Activated CD4-positive, alpha-beta T cell treated with anti-CD3 and anti-CD28 coated beads, Interleukin-2, amount 50 U/mL, for 1 hour (primary cell): ENCODE measurements around the gene SPART.

Experiments
- DNase-seq: peaks from one replicate; pipeline ENCODE4 v3.0.0-alpha.2; 2020

The SPART gene, protein sequence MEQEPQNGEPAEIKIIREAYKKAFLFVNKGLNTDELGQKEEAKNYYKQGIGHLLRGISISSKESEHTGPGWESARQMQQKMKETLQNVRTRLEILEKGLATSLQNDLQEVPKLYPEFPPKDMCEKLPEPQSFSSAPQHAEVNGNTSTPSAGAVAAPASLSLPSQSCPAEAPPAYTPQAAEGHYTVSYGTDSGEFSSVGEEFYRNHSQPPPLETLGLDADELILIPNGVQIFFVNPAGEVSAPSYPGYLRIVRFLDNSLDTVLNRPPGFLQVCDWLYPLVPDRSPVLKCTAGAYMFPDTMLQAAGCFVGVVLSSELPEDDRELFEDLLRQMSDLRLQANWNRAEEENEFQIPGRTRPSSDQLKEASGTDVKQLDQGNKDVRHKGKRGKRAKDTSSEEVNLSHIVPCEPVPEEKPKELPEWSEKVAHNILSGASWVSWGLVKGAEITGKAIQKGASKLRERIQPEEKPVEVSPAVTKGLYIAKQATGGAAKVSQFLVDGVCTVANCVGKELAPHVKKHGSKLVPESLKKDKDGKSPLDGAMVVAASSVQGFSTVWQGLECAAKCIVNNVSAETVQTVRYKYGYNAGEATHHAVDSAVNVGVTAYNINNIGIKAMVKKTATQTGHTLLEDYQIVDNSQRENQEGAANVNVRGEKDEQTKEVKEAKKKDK

DNA sequence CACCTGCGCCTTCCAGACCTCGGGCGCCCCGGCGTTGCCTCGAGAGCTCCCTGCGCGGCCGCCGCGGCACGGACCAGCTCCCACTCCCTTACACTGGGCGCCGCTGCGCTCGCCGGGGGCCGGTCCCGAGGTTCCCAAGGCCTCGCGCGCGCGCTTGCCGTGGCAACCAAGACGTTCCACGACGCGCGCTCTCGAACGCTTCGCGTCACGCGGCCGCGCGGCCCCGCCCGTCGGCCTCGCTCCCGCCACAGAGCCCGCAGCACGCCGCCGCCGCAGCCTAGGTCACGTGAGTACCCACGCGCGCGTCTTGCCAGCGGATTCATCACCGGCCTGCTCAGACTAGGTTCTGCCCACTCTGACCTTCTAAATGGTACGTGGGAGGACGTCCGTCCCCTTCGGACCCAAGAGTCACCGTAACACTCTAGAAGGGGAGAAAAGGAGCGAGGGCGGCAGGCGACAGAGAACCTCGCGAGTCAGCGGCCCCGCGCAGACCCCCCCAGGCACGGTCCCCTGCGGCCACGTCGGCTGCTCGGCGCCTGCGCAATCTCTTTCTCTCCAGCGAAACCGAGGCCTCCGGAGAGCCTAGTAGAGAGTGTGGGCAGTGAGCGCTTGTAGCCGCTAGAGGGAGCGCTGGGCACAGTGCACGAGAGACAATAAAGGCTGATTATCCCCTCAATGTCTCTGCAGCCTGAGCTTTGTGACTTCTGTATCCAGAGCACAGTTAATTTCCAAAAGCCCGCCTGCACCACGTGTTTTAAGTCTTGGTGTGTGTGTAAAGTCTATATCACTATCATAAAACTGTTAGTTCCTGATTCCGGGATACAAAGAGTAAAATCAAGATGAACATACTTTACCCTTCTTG, at the start of gene SPART:
Gene SPART, minus strand, starts transcription at position 173 of the 862 bp plus-strand sequence. CDS start 10,564 bp downstream, outside the sequence.
- peak; percentile 85 for DNase-seq

DNA sequence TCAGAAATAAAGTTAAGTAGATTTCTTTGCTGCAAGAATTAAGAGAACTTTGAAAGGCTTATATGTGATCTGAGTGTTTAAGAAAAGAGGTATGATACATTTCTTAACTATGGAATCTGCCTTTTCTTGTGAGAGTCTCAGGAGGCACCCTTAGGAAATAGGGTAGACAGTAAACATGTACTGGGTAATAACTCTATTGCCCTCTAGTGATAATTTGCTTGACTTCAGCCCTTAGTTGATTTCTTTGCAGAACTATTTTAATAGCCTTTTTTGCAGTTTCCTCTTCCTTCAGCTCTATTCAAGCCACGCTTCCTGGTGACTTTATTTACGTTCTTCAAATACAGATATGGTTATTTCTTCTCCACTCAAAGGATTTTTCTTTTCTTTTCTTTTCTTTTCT, 49.1 kb upstream of the SPART start:
- no peak for DNase-seq

GRCh38 chr13:36385489-36385888, 39.3 kb upstream of the SPART start:
- DNase-seq: no peak

DNA sequence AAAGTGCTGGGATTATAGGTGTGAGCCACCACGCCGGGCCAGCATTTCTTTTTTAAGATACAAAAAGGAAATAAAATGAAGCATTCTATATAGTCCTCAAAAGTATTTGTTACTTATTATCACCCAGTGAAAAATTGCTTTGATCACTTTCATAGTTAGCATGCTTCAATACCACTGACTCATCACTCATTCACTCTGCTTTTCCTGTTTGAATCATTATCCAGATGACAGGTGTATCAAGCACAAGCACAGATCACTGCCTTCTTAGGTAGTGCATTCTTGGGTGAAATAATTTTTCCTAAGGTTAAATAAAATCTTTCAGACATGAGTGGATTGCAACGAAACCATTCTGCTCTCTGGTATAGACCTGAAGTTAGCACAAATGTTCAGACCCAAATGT, 35.8 kb upstream of the SPART start:
- no peak for DNase-seq

DNA sequence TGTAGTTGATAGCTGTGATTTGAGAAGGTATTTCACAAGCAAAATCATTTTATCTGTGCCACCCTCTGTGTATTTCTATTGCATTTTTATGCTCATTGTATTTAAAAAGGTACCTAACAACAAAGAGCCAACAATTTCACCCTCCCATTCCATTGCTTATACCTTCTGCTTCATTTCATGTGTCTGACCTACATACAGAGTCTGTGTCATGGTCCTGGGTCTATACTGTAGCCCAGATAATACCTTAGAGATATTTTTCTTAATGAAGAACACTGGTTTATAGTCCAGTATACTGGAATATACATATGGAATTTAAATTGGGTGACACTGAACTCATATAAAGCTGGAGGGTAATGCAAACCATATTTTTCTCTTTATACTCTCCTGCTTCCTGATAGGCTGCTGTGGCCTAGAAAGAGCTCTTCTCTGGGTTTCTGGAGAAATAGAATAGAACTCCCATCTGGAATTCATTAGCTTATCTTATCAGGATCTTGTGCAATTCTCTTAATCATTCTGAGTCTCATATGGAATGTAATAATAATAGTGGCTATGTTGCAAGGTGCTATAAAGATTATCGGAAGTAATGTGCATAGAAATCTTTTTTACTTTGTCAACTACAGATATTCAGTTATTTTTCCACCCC, 31.8 kb upstream of the SPART start:
- no peak for DNase-seq

DNA sequence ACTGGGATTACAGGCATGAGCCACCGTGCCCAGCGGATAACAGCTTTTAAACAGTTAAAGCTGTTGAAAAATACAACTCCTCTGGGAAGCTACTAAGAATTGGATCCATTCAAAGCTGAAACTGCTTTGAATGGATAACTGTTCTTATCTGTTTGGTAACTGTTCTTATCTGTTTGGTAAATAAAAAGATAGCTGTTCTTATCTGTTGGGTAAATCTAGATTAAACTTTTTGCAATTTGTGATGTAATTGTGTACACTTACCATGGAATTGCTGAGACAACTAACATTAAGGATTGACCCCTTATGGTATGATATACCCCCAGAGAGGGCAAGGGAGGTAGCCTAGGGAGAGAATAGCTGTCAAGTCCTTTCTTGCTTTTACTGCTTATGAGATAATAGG, 27.9 kb upstream of the SPART start:
- DNase-seq: no peak

- DNase-seq: no peak
Measured at GRCh38 chr13:36371185-36371584, 25.0 kb upstream of the SPART start.

- DNase-seq: no peak
Measured at GRCh38 chr13:36370108-36370429, 23.9 kb upstream of the SPART start.

DNA sequence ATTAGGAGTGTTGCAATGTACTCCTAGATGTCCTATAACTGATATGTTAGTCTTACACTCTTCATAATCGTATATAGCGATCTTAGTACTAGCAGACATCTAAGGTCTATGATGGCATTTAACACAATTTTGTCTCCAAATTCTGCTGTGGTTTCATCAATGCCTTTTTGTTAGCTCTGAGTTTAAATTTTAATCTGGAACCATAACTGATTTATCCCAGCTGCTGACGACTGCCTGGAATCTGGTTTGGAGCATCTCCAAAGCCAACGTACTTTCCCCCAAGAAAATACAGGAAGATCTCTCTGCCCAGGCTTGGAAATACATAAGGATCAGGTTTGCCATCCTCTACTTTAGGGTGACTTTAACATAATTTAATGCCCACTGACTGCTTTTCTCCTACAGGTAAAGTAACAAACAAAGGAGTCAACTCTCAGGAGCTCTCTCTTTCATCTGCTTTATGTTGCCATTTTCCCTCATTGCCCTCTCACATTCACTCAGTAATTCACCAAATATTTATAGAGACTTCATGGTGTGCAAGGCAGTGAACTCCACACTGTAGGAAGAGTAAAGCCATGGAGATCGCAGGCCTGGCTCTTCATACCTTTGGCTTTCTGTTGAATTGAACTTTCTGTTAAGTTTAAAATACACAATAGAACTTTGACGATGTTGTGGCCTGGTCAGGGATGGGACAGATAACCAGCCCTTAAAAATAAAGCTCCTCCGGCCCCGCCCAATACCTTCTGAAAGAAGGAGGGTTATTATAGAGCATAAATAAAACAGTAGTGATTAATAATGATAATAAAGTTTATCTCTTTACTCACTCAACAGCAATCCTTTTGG, 23.3 kb upstream of the SPART start:
- DNase-seq: no peak

DNA sequence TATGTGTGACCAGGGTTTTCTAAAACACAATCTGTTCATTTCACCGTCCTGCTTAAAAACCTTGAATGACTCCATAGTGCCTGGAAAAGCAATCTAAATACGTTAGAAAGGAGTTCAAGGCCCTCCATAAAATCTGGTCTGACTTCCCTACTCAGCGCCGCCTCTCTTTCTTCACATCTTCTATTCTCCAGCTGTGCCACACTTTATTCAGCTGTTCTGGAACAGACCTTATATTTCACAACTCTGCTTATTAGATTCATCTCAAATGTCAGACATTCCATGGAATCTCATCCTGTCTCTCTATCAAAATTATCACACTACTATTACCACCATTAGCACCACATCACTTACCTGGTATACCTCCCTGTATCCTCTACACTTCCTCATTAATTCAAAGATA, 19.8 kb upstream of the SPART start:
- DNase-seq: no peak

GRCh38 chr13:36363366-36363863, 17.2 kb upstream of the SPART start:
- no peak for DNase-seq

GRCh38 chr13:36362914-36363313, 16.7 kb upstream of the SPART start:
- DNase-seq: no peak

DNA sequence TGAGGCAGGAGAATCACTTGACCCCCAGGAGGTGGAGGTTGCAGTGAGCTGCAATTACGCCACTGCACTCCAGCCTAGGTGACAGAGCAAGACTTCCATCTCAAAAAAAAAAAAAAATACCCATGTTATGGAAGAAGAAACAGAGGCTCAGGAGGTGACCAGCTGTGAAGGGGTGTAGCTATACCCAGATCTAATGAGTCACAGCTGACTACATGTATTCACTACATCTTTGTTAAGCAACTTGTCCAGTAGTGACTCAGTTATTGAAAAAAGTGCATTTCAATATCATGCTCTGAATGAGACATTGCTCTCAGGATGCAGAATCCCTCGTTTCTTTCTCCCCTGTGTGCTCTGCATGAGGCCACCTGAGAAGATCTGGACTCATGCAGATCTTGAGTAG, 16.1 kb upstream of the SPART start:
- no peak for DNase-seq

GRCh38 chr13:36360903-36361302, 14.7 kb upstream of the SPART start:
- no peak for DNase-seq

- DNase-seq: no peak
Measured at GRCh38 chr13:36359301-36359950, 13.2 kb upstream of the SPART start.

DNA sequence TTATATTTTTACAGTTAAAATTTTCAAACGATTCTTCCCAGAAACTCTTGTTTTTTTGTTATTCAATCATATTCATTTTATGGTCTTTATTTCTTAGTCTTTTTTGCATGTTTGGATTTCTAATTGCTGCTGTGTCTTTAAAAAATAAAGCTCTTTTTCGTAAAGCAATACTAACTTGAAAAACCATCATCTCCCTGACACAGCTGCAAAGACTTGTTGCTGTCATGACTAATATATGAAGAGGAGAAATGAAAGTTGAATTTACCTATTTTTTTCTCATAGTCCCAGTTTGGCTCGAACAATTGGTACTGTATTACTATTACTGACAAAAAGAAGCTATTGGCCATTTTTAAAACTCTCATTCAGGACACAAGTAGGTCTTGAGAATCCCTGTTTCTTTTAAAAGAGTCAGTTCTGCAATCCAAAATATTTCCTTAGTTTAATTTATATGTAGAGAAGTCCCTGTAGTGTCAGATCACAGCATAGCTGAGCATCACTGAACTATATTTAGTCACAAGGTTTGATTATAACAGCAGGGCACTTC, 12.1 kb upstream of the SPART start:
- DNase-seq: no peak

- DNase-seq: no peak
Measured at GRCh38 chr13:36357692-36358091, 11.5 kb upstream of the SPART start.

DNA sequence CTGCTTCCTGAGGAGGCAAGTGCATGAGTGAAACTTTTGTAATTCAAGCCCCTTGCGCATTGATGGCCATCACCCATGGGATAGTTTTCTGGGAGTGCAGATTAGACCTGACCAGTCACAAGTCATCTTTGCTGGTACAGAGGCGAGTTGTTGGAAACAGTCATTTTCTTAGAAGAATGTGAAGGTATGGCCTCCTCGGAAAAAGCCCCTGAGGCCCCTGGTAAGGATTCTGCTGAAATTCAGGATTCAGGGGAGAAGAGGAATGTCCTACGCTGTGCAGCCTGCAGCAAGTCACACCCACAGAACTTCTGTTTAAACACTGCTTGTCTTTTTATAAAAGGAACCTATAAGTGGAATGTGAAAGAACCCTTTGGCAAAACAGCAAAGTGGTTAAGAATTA, 11.0 kb upstream of the SPART start:
- DNase-seq: no peak

GRCh38 chr13:36356058-36356457, 9.9 kb upstream of the SPART start:
- no peak for DNase-seq

- DNase-seq: no peak
Measured at GRCh38 chr13:36355632-36356031, 9.4 kb upstream of the SPART start.
